PC-9 (cell line): ENCODE results near the gene ART1. TPM values are rescaled to one million over a fixed set of nuclear protein-coding genes. Genes with fewer than 3 reads are reported as not detected.

Source experiments
- BruUV-seq: library from RNA; stranded (reverse); fragments of 400-500 nt; replicated peaks from 2 replicates; lab custom pipeline; 2021; lab: Mats Ljungman, UMichigan
- CTCF ChIA-PET: fragments of 300-600 bp; sonication (Branson Sonifier 250); formaldehyde crosslinking; loops from one replicate; lab custom pipeline; 2022; ENCODE audit warnings: antibody characterized with exemption; lab: Charles Lee
- POLR2A ChIA-PET: fragments of 300-600 bp; sonication (Branson Sonifier 250); formaldehyde crosslinking; loops from one replicate; lab custom pipeline; 2022; ENCODE audit warnings: antibody characterized with exemption; ENCODE audit not compliant: unreplicated experiment; lab: Charles Lee
- DNase-seq, 2 experiments: peaks; one replicate each; pipeline versions ENCODE4 v3.0.0 to v3.0.0-alpha.2; 2015 to 2022; ENCODE audit warnings: mixed read lengths in 1 of 2
- H2AFZ ChIP-seq: fragments of 200-600 bp; sonication (generic); 2 replicates; pipeline ENCODE4 v1.8.1; 2017; ENCODE audit warnings: antibody characterized with exemption
- H3F3A ChIP-seq: fragments of 200-600 bp; sonication (generic); 2 replicates; pipeline ENCODE4 v1.8.1; 2017; ENCODE audit warnings: antibody characterized with exemption, mild to moderate bottlenecking, low read depth; ENCODE audit not compliant: insufficient read depth
- H3K27ac ChIP-seq: fragments of 200-600 bp; sonication (generic); 2 replicates; pipeline ENCODE4 v1.6.1; 2016; ENCODE audit warnings: mixed run types
- H3K27me3 ChIP-seq: fragments of 200-600 bp; sonication (generic); 2 replicates; pipeline ENCODE4 v1.6.1; 2016; ENCODE audit warnings: low read depth, mixed run types; ENCODE audit not compliant: insufficient read depth
- H3K36me3 ChIP-seq: fragments of 200-600 bp; sonication (generic); 2 replicates; pipeline ENCODE4 v1.6.1; 2016; ENCODE audit warnings: low read depth, mixed run types
- H3K4me1 ChIP-seq: fragments of 200-600 bp; sonication (generic); replicated peaks from 2 replicates; pipeline ENCODE4 v1.6.1; 2016; ENCODE audit warnings: mixed run types; ENCODE audit not compliant: insufficient read depth
- H3K4me2 ChIP-seq: fragments of 200-600 bp; sonication (generic); 2 replicates; pipeline ENCODE4 v1.6.1; 2017; ENCODE audit warnings: mixed run types
- H3K4me3 ChIP-seq: fragments of 200-600 bp; sonication (generic); 2 replicates; pipeline ENCODE4 v1.6.1; 2016; ENCODE audit warnings: mixed run types
- H3K79me2 ChIP-seq: fragments of 200-600 bp; sonication (generic); 2 replicates; pipeline ENCODE4 v1.6.1; 2017; ENCODE audit warnings: low read depth, mixed run types
- H3K9me2 ChIP-seq: fragments of 200-600 bp; sonication (generic); 2 replicates; pipeline ENCODE4 v1.8.1; 2017; ENCODE audit warnings: mild to moderate bottlenecking; ENCODE audit not compliant: insufficient read depth
- H3K9me3 ChIP-seq: fragments of 200-600 bp; sonication (generic); 2 replicates; pipeline ENCODE4 v1.8.1; 2016; ENCODE audit warnings: low read depth; ENCODE audit not compliant: insufficient read depth
- H4K20me1 ChIP-seq: fragments of 200-600 bp; sonication (generic); 2 replicates; pipeline ENCODE4 v1.8.1; 2017; ENCODE audit not compliant: insufficient read depth
- EZH2 ChIP-seq: fragments of 200-600 bp; sonication (generic); IDR thresholded peaks from 2 replicates; pipeline ENCODE4 v1.8.0; 2017; ENCODE audit warnings: antibody characterized with exemption, low read depth
- intact Hi-C: fragments of 100-400 bp; cut with micrococcal nuclease; formaldehyde crosslinking; loops from one replicate; pipeline ENCODE4 v1.10.0; 2022; ENCODE audit not compliant: unreplicated experiment
- total RNA-seq: library from RNA; stranded (reverse); gene quantifications from 2 replicates; pipeline ENCODE4 v1.2.3, GENCODE V29; 2021
- TF ChIP-seq, protein P1 (sequence below): fragments of 200-600 bp; sonication (generic); conservative IDR thresholded peaks from 2 replicates; pipeline ENCODE4 v1.6.1; 2017; ENCODE audit warnings: mixed run types, antibody characterized with exemption, mild to moderate bottlenecking, moderate library complexity

ART1 gene
- total RNA-seq, 1 experiment from 2014 or later, result not detected

DNA sequence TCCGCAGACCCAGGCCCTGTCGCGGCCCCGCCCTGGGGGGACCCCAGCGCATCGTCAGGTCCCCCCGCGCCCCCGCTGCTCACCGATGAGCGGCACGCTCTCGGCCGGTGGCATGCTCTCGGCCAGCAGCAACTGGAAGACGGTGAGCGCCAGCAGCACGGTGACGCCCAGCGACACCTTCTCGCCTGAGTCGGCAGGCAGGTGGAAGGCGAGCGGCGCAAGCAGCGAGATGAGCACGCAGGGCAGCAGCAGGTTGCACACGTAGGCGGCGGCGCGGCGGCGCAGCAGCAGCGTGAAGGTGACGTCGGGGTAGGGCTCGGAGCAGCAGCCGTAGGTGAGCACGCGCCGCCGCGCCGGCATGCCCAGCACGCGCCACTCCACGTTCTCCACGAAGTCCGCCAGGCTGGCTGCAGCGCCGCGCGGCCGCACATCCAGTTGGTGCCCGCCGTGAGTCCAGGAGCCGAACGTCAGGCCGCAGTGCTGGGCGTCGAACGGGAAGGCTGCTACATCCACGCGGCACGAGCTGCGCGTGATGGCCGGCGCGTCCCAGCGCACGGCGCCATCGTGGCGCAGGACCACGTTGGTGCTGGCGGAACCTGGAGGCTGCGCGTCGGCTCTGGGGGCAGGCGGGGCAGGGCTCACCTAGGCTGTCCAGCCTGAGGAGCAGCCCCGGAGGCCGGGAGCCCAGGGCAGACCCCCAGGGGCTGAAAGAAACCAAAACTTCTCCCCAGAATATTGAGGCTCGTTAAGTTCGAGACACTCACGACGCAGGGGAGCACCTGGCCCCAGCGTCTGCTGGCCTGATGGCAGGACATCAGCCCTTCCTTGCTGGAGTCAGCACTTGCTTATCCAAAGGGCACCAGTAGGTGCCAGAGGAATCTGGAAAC lies 22.5 kb downstream of the ART1 start:
- no peaks in the 10 kb centered on the region for H3K9me2 ChIP-seq
- H2AFZ ChIP-seq, result no peak overlapping the region
- H3K79me2 ChIP-seq, result no peaks in the 10 kb centered on the region
- H3K4me1 ChIP-seq, result no peaks in the 10 kb centered on the region
- ChIA-PET POLR2A (no interaction called here), CTCF (no interaction called here)
- DNase-seq, result no peak
- H3K27ac ChIP-seq, result no peak overlapping the region
- no TSS peak for BruUV-seq
- H3F3A ChIP-seq, result no peaks in the 10 kb centered on the region
- no peaks in the 10 kb centered on the region for H3K27me3 ChIP-seq
- no peaks in the 10 kb centered on the region for H3K9me3 ChIP-seq
- no peak overlapping the region for H3K4me3 ChIP-seq
- no peak overlapping the region for H3K4me2 ChIP-seq
- H3K36me3 ChIP-seq, result no peaks in the 10 kb centered on the region
- intact Hi-C loops, result no loop called here
- H4K20me1 ChIP-seq, result no peaks in the 10 kb centered on the region
- no peak for TF ChIP-seq EZH2
- TF ChIP-seq, protein P1, sequence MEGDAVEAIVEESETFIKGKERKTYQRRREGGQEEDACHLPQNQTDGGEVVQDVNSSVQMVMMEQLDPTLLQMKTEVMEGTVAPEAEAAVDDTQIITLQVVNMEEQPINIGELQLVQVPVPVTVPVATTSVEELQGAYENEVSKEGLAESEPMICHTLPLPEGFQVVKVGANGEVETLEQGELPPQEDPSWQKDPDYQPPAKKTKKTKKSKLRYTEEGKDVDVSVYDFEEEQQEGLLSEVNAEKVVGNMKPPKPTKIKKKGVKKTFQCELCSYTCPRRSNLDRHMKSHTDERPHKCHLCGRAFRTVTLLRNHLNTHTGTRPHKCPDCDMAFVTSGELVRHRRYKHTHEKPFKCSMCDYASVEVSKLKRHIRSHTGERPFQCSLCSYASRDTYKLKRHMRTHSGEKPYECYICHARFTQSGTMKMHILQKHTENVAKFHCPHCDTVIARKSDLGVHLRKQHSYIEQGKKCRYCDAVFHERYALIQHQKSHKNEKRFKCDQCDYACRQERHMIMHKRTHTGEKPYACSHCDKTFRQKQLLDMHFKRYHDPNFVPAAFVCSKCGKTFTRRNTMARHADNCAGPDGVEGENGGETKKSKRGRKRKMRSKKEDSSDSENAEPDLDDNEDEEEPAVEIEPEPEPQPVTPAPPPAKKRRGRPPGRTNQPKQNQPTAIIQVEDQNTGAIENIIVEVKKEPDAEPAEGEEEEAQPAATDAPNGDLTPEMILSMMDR, result no peak

DNA sequence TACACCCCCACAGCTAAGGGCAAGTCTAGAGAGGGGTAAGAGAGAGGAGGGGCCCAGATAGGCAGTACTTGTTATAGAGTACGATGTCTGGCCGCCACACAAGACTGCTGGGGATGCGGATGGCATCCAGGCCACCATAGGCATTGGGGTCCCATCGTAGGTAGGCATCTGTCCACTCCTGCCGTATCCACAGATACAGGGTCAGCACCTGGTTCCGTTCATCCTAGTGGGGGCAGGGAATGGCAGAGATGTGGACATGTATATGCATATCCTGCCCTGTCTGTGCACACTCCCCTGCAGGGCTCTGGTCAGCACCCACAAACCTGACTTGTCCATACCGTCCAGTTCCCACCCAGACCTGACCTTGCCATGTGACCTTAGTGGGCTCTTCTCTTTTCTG lies 24.2 kb downstream of the ART1 start:
- no peak overlapping the region for H3K4me3 ChIP-seq
- no peaks in the 10 kb centered on the region for H3K79me2 ChIP-seq
- POLR2A ChIA-PET, result no interaction called here
- intact Hi-C loops, result no loop called here
- no peaks in the 10 kb centered on the region for H4K20me1 ChIP-seq
- H3F3A ChIP-seq, result no peaks in the 10 kb centered on the region
- no TSS peak for BruUV-seq
- TF ChIP-seq, protein P1, result no peak
- no peak for TF ChIP-seq EZH2
- no peaks in the 10 kb centered on the region for H3K4me1 ChIP-seq
- H3K36me3 ChIP-seq, result no peaks in the 10 kb centered on the region
- no peak overlapping the region for H2AFZ ChIP-seq
- CTCF ChIA-PET, result no interaction called here
- no peak overlapping the region for H3K4me2 ChIP-seq
- no peaks in the 10 kb centered on the region for H3K27me3 ChIP-seq
- no peak for DNase-seq
- no peaks in the 10 kb centered on the region for H3K9me3 ChIP-seq
- no peaks in the 10 kb centered on the region for H3K9me2 ChIP-seq
- H3K27ac ChIP-seq, result no peak overlapping the region

- POLR2A ChIA-PET, result no interaction called here
- no peaks in the 10 kb centered on the region for H3F3A ChIP-seq
- intact Hi-C loops, result no loop called here
- no peak for DNase-seq
- no peaks in the 10 kb centered on the region for H3K79me2 ChIP-seq
- no peaks in the 10 kb centered on the region for H3K9me3 ChIP-seq
- H3K4me3 ChIP-seq, result no peak overlapping the region
- H3K36me3 ChIP-seq, result no peaks in the 10 kb centered on the region
- BruUV-seq, result no TSS peak
- no peaks in the 10 kb centered on the region; the same call in 1 of the 2 replicates for H4K20me1 ChIP-seq
- no peak overlapping the region for H3K27ac ChIP-seq
- no peaks in the 10 kb centered on the region for H3K9me2 ChIP-seq
- CTCF ChIA-PET, result no interaction called here
- TF ChIP-seq, protein P1, result no peak
- TF ChIP-seq EZH2, result no peak
- H3K27me3 ChIP-seq, result no peaks in the 10 kb centered on the region
- no peak overlapping the region for H2AFZ ChIP-seq
- no peak overlapping the region for H3K4me2 ChIP-seq
- H3K4me1 ChIP-seq, result no peaks in the 10 kb centered on the region
These were observed 24.8 kb downstream of the ART1 start for GRCh38 chr11:3669742-3670183.
